IMR-90 (cell line): ENCODE results near the gene FNDC3B. TPM values are rescaled to one million over a fixed set of nuclear protein-coding genes. Genes with fewer than 3 reads are reported as not detected.

Experiments
- ATAC-seq: fragments of 200-7000 bp; cut with Tn5 transposase; 2 replicates; pipeline ENCODE4 v1.9.1; 2020; ENCODE audit warnings: low read depth, mild to moderate bottlenecking, moderate library complexity
- BruUV-seq: library from RNA; stranded (reverse); fragments of 400-500 nt; replicated peaks from 2 replicates; lab custom pipeline; 2021; lab: Mats Ljungman, UMichigan
- CTCF ChIA-PET: fragments of 300-600 bp; formaldehyde crosslinking; extraction: SDS; loops from one replicate; lab custom pipeline; 2021; ENCODE audit warnings: antibody characterized with exemption; lab: Yijun Ruan, JAX
- POLR2A ChIA-PET: fragments of 300-600 bp; sonication (Branson Sonifier 250); formaldehyde crosslinking; loops from one replicate; lab custom pipeline; 2022; ENCODE audit warnings: antibody characterized with exemption; ENCODE audit not compliant: unreplicated experiment; lab: Charles Lee
- DNase-seq: peaks from one replicate; pipeline ENCODE4 v3.0.0; 2013
- H2AFZ ChIP-seq: replicated peaks from 2 replicates; pipeline ENCODE3; 2013; ENCODE audit warnings: low read length, mild to moderate bottlenecking; ENCODE audit not compliant: poor library complexity
- H2AK5ac ChIP-seq: 2 replicates; pipeline ENCODE4 v1.6.1; 2013; ENCODE audit warnings: low read depth, low read length, inconsistent platforms
- H2AK9ac ChIP-seq: replicated peaks from 2 replicates; pipeline ENCODE3; 2013; ENCODE audit warnings: mild to moderate bottlenecking, low read depth, low read length, moderate library complexity; ENCODE audit not compliant: poor library complexity
- H2BK120ac ChIP-seq: 2 replicates; pipeline ENCODE4 v1.6.1; 2013; ENCODE audit warnings: low read depth, low read length, inconsistent platforms
- H2BK15ac ChIP-seq: 3 replicates; pipeline ENCODE4 v1.6.1; 2013; ENCODE audit warnings: low read depth, low read length, inconsistent platforms
- H2BK20ac ChIP-seq: 2 replicates; pipeline ENCODE4 v1.6.1; 2013; ENCODE audit warnings: low read depth, mild to moderate bottlenecking, inconsistent platforms, low read length, moderate library complexity
- H2BK5ac ChIP-seq: 2 replicates; pipeline ENCODE4 v1.6.1; 2013; ENCODE audit warnings: mild to moderate bottlenecking, low read depth, low read length, inconsistent platforms; ENCODE audit not compliant: poor library complexity, severe bottlenecking
- H3K14ac ChIP-seq: replicated peaks from 2 replicates; pipeline ENCODE4 v1.6.1; 2013; ENCODE audit warnings: low read depth, low read length, inconsistent platforms
- H3K18ac ChIP-seq: 2 replicates; pipeline ENCODE4 v1.6.1; 2013; ENCODE audit warnings: low read depth, low read length, control low read depth
- H3K23ac ChIP-seq: 2 replicates; pipeline ENCODE4 v1.6.1; 2013; ENCODE audit warnings: low read depth, low read length, inconsistent platforms
- H3K27ac ChIP-seq: 2 replicates; pipeline ENCODE4 v1.5.1; 2013; ENCODE audit warnings: mild to moderate bottlenecking, control low read depth, low read length; ENCODE audit not compliant: insufficient read depth
- H3K27me3 ChIP-seq: 2 replicates; pipeline ENCODE4 v1.6.1; 2013; ENCODE audit warnings: low read length; ENCODE audit not compliant: control insufficient read depth, insufficient read depth
- H3K36me3 ChIP-seq: 2 replicates; pipeline ENCODE4 v1.6.1; 2013; ENCODE audit warnings: low read length, mixed read lengths; ENCODE audit not compliant: control insufficient read depth, insufficient read depth
- H3K4ac ChIP-seq: 2 replicates; pipeline ENCODE4 v1.6.1; 2013; ENCODE audit warnings: low read depth, low read length, inconsistent platforms
- H3K4me1 ChIP-seq: 2 replicates; pipeline ENCODE4 v1.6.1; 2013; ENCODE audit warnings: low read length, mixed read lengths; ENCODE audit not compliant: control insufficient read depth, insufficient read depth
- H3K4me2 ChIP-seq: 2 replicates; pipeline ENCODE4 v1.6.1; 2013; ENCODE audit warnings: low read depth, mild to moderate bottlenecking, control low read depth, low read length, moderate library complexity
- H3K4me3 ChIP-seq: 2 replicates; pipeline ENCODE4 v1.5.1; 2013; ENCODE audit warnings: low read depth, mild to moderate bottlenecking, control low read depth, low read length, moderate library complexity; ENCODE audit not compliant: insufficient read depth
- H3K56ac ChIP-seq: 2 replicates; pipeline ENCODE4 v1.6.1; 2013; ENCODE audit warnings: low read length, inconsistent platforms; ENCODE audit not compliant: insufficient read depth; ENCODE audit errors: extremely low read depth
- H3K79me1 ChIP-seq, 2 experiments: 2 replicates each; pipeline ENCODE4 v1.6.1; 2013; ENCODE audit warnings: low read length in 2 of 2, inconsistent platforms in 1 of 2, low read depth in 1 of 2
- H3K9ac ChIP-seq: 2 replicates; pipeline ENCODE4 v1.6.1; 2013; ENCODE audit warnings: low read depth, low read length, control low read depth
- H3K9me1 ChIP-seq: 2 replicates; pipeline ENCODE4 v1.6.1; 2013; ENCODE audit warnings: low read length, inconsistent platforms; ENCODE audit not compliant: insufficient read depth
- H3K9me3 ChIP-seq: 2 replicates; pipeline ENCODE4 v1.6.1; 2013; ENCODE audit warnings: low read length; ENCODE audit not compliant: control insufficient read depth, insufficient read depth
- H4K20me1 ChIP-seq: 2 replicates; pipeline ENCODE4 v1.6.1; 2013; ENCODE audit warnings: low read length, inconsistent platforms; ENCODE audit not compliant: insufficient read depth
- H4K5ac ChIP-seq: 2 replicates; pipeline ENCODE4 v1.6.1; 2013; ENCODE audit warnings: mild to moderate bottlenecking, low read depth, low read length, control low read depth
- H4K8ac ChIP-seq, 2 experiments: 2 replicates each; pipeline ENCODE4 v1.6.1; 2013; ENCODE audit warnings: low read depth in 2 of 2, low read length in 2 of 2, control low read depth in 1 of 2, inconsistent platforms in 1 of 2
- H4K91ac ChIP-seq: 2 replicates; pipeline ENCODE4 v1.6.1; 2013; ENCODE audit warnings: low read depth, low read length, inconsistent platforms; ENCODE audit not compliant: insufficient read depth
- BHLHE40 ChIP-seq: fragments of 150-350 bp; IDR thresholded peaks from 2 replicates; pipeline ENCODE4 v1.6.1; 2016; ENCODE audit warnings: mild to moderate bottlenecking, low read depth, low read length
- CEBPB ChIP-seq: IDR thresholded peaks from 2 replicates; pipeline ENCODE4 v1.6.1; 2012; ENCODE audit warnings: low read depth, low read length, improper control_type of control experiment
- CHD1 ChIP-seq: IDR thresholded peaks from 2 replicates; pipeline ENCODE4 v1.6.1; 2012; ENCODE audit warnings: low read depth, low read length, improper control_type of control experiment
- CTCF ChIP-seq: conservative IDR thresholded peaks from 2 replicates; pipeline ENCODE4 v1.5.1; 2012; ENCODE audit warnings: mild to moderate bottlenecking, low read depth, low read length, improper control_type of control experiment
- FOS ChIP-seq: fragments of 150-350 bp; IDR thresholded peaks from 2 replicates; pipeline ENCODE4 v1.6.1; 2016; ENCODE audit warnings: low read depth, low read length
- MAFK ChIP-seq: IDR thresholded peaks from 2 replicates; pipeline ENCODE4 v1.6.1; 2012; ENCODE audit warnings: low read depth, low read length, improper control_type of control experiment
- MAZ ChIP-seq: IDR thresholded peaks from 2 replicates; pipeline ENCODE4 v1.6.1; 2012; ENCODE audit warnings: low read depth, mild to moderate bottlenecking, low read length, improper control_type of control experiment, moderate library complexity, borderline replicate concordance
- MXI1 ChIP-seq: IDR thresholded peaks from 2 replicates; pipeline ENCODE4 v1.6.1; 2012; ENCODE audit warnings: low read depth, mild to moderate bottlenecking, low read length, moderate library complexity, borderline replicate concordance
- NFE2L2 ChIP-seq: fragments of 150-350 bp; IDR thresholded peaks from 2 replicates; pipeline ENCODE4 v1.6.1; 2016; ENCODE audit warnings: low read depth, mild to moderate bottlenecking, low read length
- POLR2A ChIP-seq: IDR thresholded peaks from 2 replicates; pipeline ENCODE4 v1.6.1; 2012; ENCODE audit warnings: mild to moderate bottlenecking, low read depth, low read length
- RAD21 ChIP-seq: IDR thresholded peaks from 2 replicates; pipeline ENCODE4 v1.6.1; 2012; ENCODE audit warnings: low read length, improper control_type of control experiment
- RCOR1 ChIP-seq: IDR thresholded peaks from 2 replicates; pipeline ENCODE4 v1.6.1; 2012; ENCODE audit warnings: mild to moderate bottlenecking, low read length, improper control_type of control experiment; ENCODE audit not compliant: insufficient replicate concordance
- RFX5 ChIP-seq: IDR thresholded peaks from 2 replicates; pipeline ENCODE4 v1.8.0; 2012; ENCODE audit warnings: low read depth, mild to moderate bottlenecking, low read length, moderate library complexity
- SMC3 ChIP-seq: fragments of 150-350 bp; IDR thresholded peaks from 2 replicates; pipeline ENCODE4 v1.6.1; 2016; ENCODE audit warnings: low read depth, mild to moderate bottlenecking, antibody characterized with exemption, low read length, moderate library complexity
- WGBS, 2 experiments: methylation state at CpG; one replicate each; pipeline versions ENCODE4 v1.1.5 to v1.1.7; 2013; ENCODE audit warnings: missing lambda C conversion rate in 2 of 2; ENCODE audit not compliant: insufficient read length in 1 of 2; ENCODE audit errors: extremely low coverage in 2 of 2; 5-methylcytosine and 5-hydroxymethylcytosine counted together
- dilution Hi-C: fragments of 300-500 bp; cut with HindIII; formaldehyde crosslinking; loops from one replicate; pipeline ENCODE4 v1.14.3; 2018; ENCODE audit warnings: low sequenced_read_pairs; ENCODE audit not compliant: unreplicated experiment
- in situ Hi-C: fragments of 300-500 bp; cut with MboI; formaldehyde crosslinking; loops from 3 replicates; pipeline ENCODE4 v1.14.3; 2019; ENCODE audit warnings: low sequenced_read_pairs, inconsistent platforms, mixed read lengths
- intact Hi-C: fragments of 100-400 bp; cut with micrococcal nuclease; formaldehyde crosslinking; loops from 2 replicates; pipeline ENCODE4 v1.10.0; 2022
- polyA plus RNA-seq, 3 experiments: library from polyadenylated mRNA; depleted of rRNA; stranded (reverse); fragments of >200 nt; gene quantifications; 2 replicates each; pipeline ENCODE4 v1.2.3, GENCODE V29; 2012; ENCODE audit warnings: low replicate concordance in 1 of 3
- total RNA-seq: library from RNA; depleted of rRNA; stranded (reverse); fragments of >200 nt; gene quantifications from 2 replicates; pipeline ENCODE4 v1.2.3, GENCODE V29; 2012
- TF ChIP-seq, protein P1 (sequence below): fragments of 150-350 bp; IDR thresholded peaks from 2 replicates; pipeline ENCODE4 v1.6.1; 2016; ENCODE audit warnings: low read depth, mild to moderate bottlenecking, low read length, moderate library complexity, borderline replicate concordance

FNDC3B gene
- total and polyA plus RNA-seq, 2 of the 4 experiments (the other 2 are of a cell fraction), result 23.9 to 150 TPM

DNA sequence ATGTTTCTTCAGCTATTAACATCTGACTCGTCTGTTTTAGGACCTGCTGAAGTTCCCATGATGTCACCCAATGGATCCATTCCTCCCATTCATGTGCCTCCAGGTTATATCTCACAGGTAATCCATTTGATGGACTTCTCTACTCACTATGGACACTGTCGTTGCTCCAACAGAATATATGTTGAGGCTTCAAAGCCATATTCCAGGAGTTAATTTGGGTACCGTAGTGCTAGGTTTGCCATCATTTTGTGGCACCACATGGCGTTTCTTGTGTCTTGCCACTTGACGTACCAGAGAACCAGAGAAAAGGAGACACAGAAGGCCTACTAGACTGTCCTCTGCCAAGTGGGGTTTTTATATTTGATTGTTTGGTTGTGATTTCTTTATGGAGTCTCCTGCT, 187.5 kb downstream of the FNDC3B start:
- no peak overlapping the region for H3K4me2 ChIP-seq
- intact Hi-C loops (no loop called here), dilution Hi-C loops (no loop called here), in situ Hi-C loops (no loop called here)
- ChIA-PET CTCF (no interaction called here), POLR2A (no interaction called here)
- no peak for TF ChIP-seq CTCF
- no peak for TF ChIP-seq MAFK
- TF ChIP-seq NFE2L2, result no peak
- TF ChIP-seq POLR2A, result no peak
- no peak for TF ChIP-seq RCOR1
- TF ChIP-seq BHLHE40, result no peak
- no peak for TF ChIP-seq CHD1
- TF ChIP-seq MXI1, result no peak
- no peak for TF ChIP-seq CEBPB
- no peak for TF ChIP-seq RAD21
- no peak for TF ChIP-seq MAZ
- TF ChIP-seq RFX5, result no peak
- TF ChIP-seq, protein P1, sequence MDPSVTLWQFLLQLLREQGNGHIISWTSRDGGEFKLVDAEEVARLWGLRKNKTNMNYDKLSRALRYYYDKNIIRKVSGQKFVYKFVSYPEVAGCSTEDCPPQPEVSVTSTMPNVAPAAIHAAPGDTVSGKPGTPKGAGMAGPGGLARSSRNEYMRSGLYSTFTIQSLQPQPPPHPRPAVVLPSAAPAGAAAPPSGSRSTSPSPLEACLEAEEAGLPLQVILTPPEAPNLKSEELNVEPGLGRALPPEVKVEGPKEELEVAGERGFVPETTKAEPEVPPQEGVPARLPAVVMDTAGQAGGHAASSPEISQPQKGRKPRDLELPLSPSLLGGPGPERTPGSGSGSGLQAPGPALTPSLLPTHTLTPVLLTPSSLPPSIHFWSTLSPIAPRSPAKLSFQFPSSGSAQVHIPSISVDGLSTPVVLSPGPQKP, result no peak
- TF ChIP-seq FOS, result no peak
- no peak for TF ChIP-seq SMC3
- BruUV-seq, result no TSS peak
- H2AK5ac ChIP-seq, result no peak overlapping the region
- no peak overlapping the region for H3K9ac ChIP-seq
- no peak overlapping the region for H3K4me3 ChIP-seq
- H3K27ac ChIP-seq, result no peak overlapping the region
- H4K91ac ChIP-seq, result no peak overlapping the region
- H3K23ac ChIP-seq, result no peak overlapping the region
- H3K79me1 ChIP-seq, result peaks cover 38 to 71% of the 10 kb centered on the region in 2 experiments
- no peak overlapping the region for H4K5ac ChIP-seq
- peaks cover 51% of the 10 kb centered on the region for H4K20me1 ChIP-seq
- H2BK120ac ChIP-seq, result no peak overlapping the region
- no peak overlapping the region for H2BK5ac ChIP-seq
- H2AFZ ChIP-seq, result no peak overlapping the region
- no peak overlapping the region for H3K56ac ChIP-seq
- H2BK20ac ChIP-seq, result no peak overlapping the region
- H3K36me3 ChIP-seq, result peaks cover 17% of the 10 kb centered on the region
- no peak for DNase-seq
- no peak for ATAC-seq
- no peaks in the 10 kb centered on the region for H3K9me3 ChIP-seq
- no peak overlapping the region for H3K18ac ChIP-seq
- 0 out of 2 replicates have a peak overlapping the region, but pooled peaks have one; percentile 7 for H3K4ac ChIP-seq
- no peak overlapping the region for H3K14ac ChIP-seq
- no peak overlapping the region for H2BK15ac ChIP-seq
- no peaks in the 10 kb centered on the region for H3K27me3 ChIP-seq
- H3K9me1 ChIP-seq, result peaks cover 22% of the 10 kb centered on the region
- no peak overlapping the region for H4K8ac ChIP-seq
- WGBS, 2 experiments, result 100% methylated on average over 1 of the region's 5 CpGs; no CpG with 5 or more reads in 1 of the 2 experiments
- peaks cover 9% of the 10 kb centered on the region for H3K4me1 ChIP-seq
- H2AK9ac ChIP-seq, result no peak overlapping the region
